Prostate gland (tissue), 2 donors: ENCODE measurements around the gene SLC35F4.

ENCODE experiments used
- POLR2A ChIP-seq: fragments of 450-650 bp; IDR thresholded peaks from one replicate; pipeline ENCODE4 v1.6.1; 2016; ENCODE audit warnings: antibody characterized with exemption, mild to moderate bottlenecking
- POLR2AphosphoS5 ChIP-seq: sonication (generic); formaldehyde crosslinking; IDR thresholded peaks from one replicate; pipeline ENCODE4 v1.6.1; 2017; ENCODE audit warnings: antibody characterized with exemption
- TF ChIP-seq, protein P1 (sequence below), 4 experiments: fragments of 200-600 bp in 2 of 4; fragments of 450-650 bp in 2 of 4; sonication (generic) in 2 of 4; IDR thresholded peaks; 1 replicate in 3 of 4; 2 replicates in 1 of 4; pipeline ENCODE4 v1.5.1; 2016 to 2019; ENCODE audit warnings: antibody characterized with exemption in 4 of 4, mild to moderate bottlenecking in 2 of 4, moderate library complexity in 2 of 4

DNA sequence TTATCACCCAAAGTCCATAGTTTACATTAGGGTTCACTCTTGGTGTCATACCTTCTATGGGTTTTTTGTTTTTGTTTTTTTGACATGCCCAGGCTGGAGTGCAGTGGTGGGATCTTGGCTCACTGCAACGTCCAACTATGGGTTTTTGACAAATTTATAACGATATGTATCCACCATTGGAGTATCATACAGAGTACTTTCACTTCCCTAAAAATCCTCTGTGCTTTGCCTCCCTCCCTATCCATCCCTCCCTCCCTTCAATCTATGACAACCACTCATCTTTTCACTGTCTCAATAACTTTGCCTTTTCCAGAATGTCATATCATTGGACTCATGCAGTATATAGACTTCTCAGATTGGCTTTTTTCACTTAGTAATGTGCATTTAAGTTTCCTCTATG, 233.2 kb downstream of the SLC35F4 start:
- TF ChIP-seq POLR2A: no peak
- TF ChIP-seq POLR2AphosphoS5: no peak
- TF ChIP-seq, protein P1, sequence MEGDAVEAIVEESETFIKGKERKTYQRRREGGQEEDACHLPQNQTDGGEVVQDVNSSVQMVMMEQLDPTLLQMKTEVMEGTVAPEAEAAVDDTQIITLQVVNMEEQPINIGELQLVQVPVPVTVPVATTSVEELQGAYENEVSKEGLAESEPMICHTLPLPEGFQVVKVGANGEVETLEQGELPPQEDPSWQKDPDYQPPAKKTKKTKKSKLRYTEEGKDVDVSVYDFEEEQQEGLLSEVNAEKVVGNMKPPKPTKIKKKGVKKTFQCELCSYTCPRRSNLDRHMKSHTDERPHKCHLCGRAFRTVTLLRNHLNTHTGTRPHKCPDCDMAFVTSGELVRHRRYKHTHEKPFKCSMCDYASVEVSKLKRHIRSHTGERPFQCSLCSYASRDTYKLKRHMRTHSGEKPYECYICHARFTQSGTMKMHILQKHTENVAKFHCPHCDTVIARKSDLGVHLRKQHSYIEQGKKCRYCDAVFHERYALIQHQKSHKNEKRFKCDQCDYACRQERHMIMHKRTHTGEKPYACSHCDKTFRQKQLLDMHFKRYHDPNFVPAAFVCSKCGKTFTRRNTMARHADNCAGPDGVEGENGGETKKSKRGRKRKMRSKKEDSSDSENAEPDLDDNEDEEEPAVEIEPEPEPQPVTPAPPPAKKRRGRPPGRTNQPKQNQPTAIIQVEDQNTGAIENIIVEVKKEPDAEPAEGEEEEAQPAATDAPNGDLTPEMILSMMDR (IDR thresholded peaks at IDR 0.05): no peak
